CD4-positive, alpha-beta T cell (primary cell): ENCODE measurements around the gene FAXDC2. TPM values are rescaled to one million over a fixed set of nuclear protein-coding genes. Genes with fewer than 3 reads are reported as not detected.

Experiments
- ATAC-seq: fragments of 200-7000 bp; cut with Tn5 transposase; one replicate; pipeline ENCODE4 v1.10.0; 2022; ENCODE audit warnings: mild to moderate bottlenecking; ENCODE audit not compliant: poor library complexity
- CTCF ChIA-PET: fragments of 350-600 bp; sonication (Branson Sonifier 250); formaldehyde crosslinking; loops from one replicate; lab custom pipeline; 2021; ENCODE audit warnings: antibody characterized with exemption, inconsistent platforms; lab: Charles Lee
- POLR2A ChIA-PET: fragments of 350-600 bp; sonication (Branson Sonifier 250); formaldehyde crosslinking; loops from one replicate; lab custom pipeline; 2021; ENCODE audit warnings: antibody characterized with exemption, inconsistent platforms; lab: Charles Lee
- DNase-seq, 14 experiments: peaks; one replicate each; pipeline ENCODE4 v3.0.0-alpha.2; 2013 to 2020; ENCODE audit warnings: mixed read lengths in 2 of 14
- H3K27ac ChIP-seq, 2 donors: one replicate each; pipeline versions ENCODE4 v1.5.1 to v1.7.0; 2013; ENCODE audit warnings: low read length in 2 of 2, low read depth in 1 of 2, mild to moderate bottlenecking in 1 of 2
- H3K27me3 ChIP-seq, 2 experiments: 1 replicate in 1 of 2; 2 replicates in 1 of 2; pipeline versions ENCODE4 v1.6.1 to v1.7.0; 2013; ENCODE audit warnings: low read length in 2 of 2, control low read depth in 1 of 2, mild to moderate bottlenecking in 1 of 2, moderate library complexity in 1 of 2; ENCODE audit not compliant: insufficient read depth in 2 of 2, control insufficient read depth in 1 of 2
- H3K36me3 ChIP-seq: one replicate; pipeline ENCODE4 v1.6.1; 2013; ENCODE audit warnings: low read length, control low read depth; ENCODE audit not compliant: insufficient read depth
- H3K4me1 ChIP-seq: one replicate; pipeline ENCODE4 v1.6.1; 2013; ENCODE audit warnings: low read length, control low read depth; ENCODE audit not compliant: insufficient read depth
- H3K4me3 ChIP-seq: one replicate; pipeline ENCODE4 v1.5.1; 2013; ENCODE audit warnings: mild to moderate bottlenecking, low read length, moderate library complexity
- H3K9me3 ChIP-seq, 2 experiments: 1 replicate in 1 of 2; 2 replicates in 1 of 2; pipeline versions ENCODE4 v1.6.1 to v1.7.0; 2013; ENCODE audit warnings: low read length in 2 of 2, mild to moderate bottlenecking in 2 of 2, control low read depth in 1 of 2, moderate library complexity in 1 of 2; ENCODE audit not compliant: control insufficient read depth in 1 of 2, insufficient read depth in 1 of 2
- H3K27ac Mint-ChIP-seq: one replicate; pipeline ENCODE4 v1.8.0; 2020; ENCODE audit warnings: mixed read lengths
- H3K27me3 Mint-ChIP-seq: one replicate; pipeline ENCODE4 v1.8.0; 2021; ENCODE audit warnings: mixed read lengths
- H3K36me3 Mint-ChIP-seq: one replicate; pipeline ENCODE4 v1.8.0; 2021; ENCODE audit warnings: low read depth, mixed read lengths
- H3K4me1 Mint-ChIP-seq: one replicate; pipeline ENCODE4 v1.8.0; 2021; ENCODE audit warnings: low read depth, mixed read lengths
- H3K4me3 Mint-ChIP-seq: one replicate; pipeline ENCODE4 v1.8.0; 2020; ENCODE audit warnings: mild to moderate bottlenecking, mixed read lengths
- H3K9me3 Mint-ChIP-seq: one replicate; pipeline ENCODE4 v1.8.0; 2020; ENCODE audit warnings: mixed read lengths
- intact Hi-C, 2 experiments: fragments of 100-400 bp; cut with DNase I in 1 of 2; cut with micrococcal nuclease in 1 of 2; formaldehyde crosslinking; loops; one replicate each; pipeline versions ENCODE4 v1.15.1 to v1.9.0; 2023 to 2025; cut with DNase I, micrococcal nuclease
- total RNA-seq, 174 experiments: library from RNA in 2 of 174; stranded (reverse) in 2 of 174; gene quantifications; one replicate each; pipeline ENCODE4 v1.2.3 and lab custom pipeline; 2021 to 2026
- TF ChIP-seq, protein P1 (sequence below): fragments of 200-600 bp; IDR thresholded peaks from one replicate; pipeline ENCODE4 v1.8.0; 2022; ENCODE audit warnings: antibody characterized with exemption, mild to moderate bottlenecking

The FAXDC2 gene
- total RNA-seq, 2 experiments from 2014 or later = not detected

DNA sequence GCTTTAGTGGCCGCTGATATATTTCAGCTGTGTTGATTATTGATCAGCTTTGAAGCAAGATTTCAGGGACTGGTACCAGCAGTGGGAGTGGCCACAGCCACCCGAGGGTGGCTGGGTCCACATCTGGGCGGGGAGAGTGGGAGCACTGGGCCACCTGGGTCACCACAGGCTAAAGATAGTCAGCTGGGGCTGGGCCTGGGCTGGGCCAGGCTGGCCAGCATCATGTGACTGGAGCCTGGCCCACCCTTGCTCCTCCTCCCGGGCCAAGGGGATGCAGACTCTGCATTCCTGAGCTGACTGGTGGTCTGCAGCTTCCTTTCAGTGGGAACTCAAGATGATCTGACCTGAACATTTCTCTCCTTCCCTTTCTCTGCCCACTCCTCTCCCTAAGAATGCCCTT, 68.1 kb downstream of the FAXDC2 start:
- intact Hi-C loops = no loop called here
- H3K27me3 ChIP-seq = no peaks in the 10 kb centered on the region
- H3K4me3 ChIP-seq = no peak overlapping the region
- ChIA-PET POLR2A (interaction anchor here (0.7 to 1.3 kb wide), 4 partner anchors 7 to 132 kb away, joined by 3 to 4 read pairs (median 4); no protein-coding TSS in a partner anchor), CTCF (no interaction called here)
- TF ChIP-seq, protein P1, sequence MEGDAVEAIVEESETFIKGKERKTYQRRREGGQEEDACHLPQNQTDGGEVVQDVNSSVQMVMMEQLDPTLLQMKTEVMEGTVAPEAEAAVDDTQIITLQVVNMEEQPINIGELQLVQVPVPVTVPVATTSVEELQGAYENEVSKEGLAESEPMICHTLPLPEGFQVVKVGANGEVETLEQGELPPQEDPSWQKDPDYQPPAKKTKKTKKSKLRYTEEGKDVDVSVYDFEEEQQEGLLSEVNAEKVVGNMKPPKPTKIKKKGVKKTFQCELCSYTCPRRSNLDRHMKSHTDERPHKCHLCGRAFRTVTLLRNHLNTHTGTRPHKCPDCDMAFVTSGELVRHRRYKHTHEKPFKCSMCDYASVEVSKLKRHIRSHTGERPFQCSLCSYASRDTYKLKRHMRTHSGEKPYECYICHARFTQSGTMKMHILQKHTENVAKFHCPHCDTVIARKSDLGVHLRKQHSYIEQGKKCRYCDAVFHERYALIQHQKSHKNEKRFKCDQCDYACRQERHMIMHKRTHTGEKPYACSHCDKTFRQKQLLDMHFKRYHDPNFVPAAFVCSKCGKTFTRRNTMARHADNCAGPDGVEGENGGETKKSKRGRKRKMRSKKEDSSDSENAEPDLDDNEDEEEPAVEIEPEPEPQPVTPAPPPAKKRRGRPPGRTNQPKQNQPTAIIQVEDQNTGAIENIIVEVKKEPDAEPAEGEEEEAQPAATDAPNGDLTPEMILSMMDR = no peak
- peak overlapping the region; percentile 70 for H3K27ac Mint-ChIP-seq
- no peaks in the 10 kb centered on the region for H3K9me3 ChIP-seq
- H3K4me1 ChIP-seq = peaks cover 74% of the 10 kb centered on the region
- H3K36me3 Mint-ChIP-seq = peaks cover 4% of the 10 kb centered on the region
- no peaks in the 10 kb centered on the region for H3K27me3 Mint-ChIP-seq
- peak overlapping the region in 1 of 2 donors; percentile 13 for H3K27ac ChIP-seq
- no peaks in the 10 kb centered on the region for H3K9me3 Mint-ChIP-seq
- no peak for DNase-seq
- peaks cover 3% of the 10 kb centered on the region for H3K36me3 ChIP-seq
- peaks cover 89% of the 10 kb centered on the region for H3K4me1 Mint-ChIP-seq
- ATAC-seq = no peak
- H3K4me3 Mint-ChIP-seq = no peak overlapping the region

- intact Hi-C loops = loop anchor here in 1 of 2 experiments (2.0 kb wide), 1 partner anchor 23 kb away; no protein-coding TSS in a partner anchor
- TF ChIP-seq, protein P1 = no peak
- ChIA-PET POLR2A (interaction anchor here (0.8 to 1.0 kb wide), 2 partner anchors 16 to 49 kb away, joined by 3 to 4 read pairs; no protein-coding TSS in a partner anchor), CTCF (no interaction called here)
- H3K27me3 ChIP-seq = no peaks in the 10 kb centered on the region
- H3K27ac ChIP-seq = no peak overlapping the region
- no peak for DNase-seq
- peaks cover 62% of the 10 kb centered on the region for H3K4me1 ChIP-seq
- H3K36me3 ChIP-seq = peaks cover 3% of the 10 kb centered on the region
- Mint-ChIP-seq H3K27ac (peak overlapping the region; percentile 70), H3K4me1 (peaks cover 84% of the 10 kb centered on the region), H3K27me3 (no peaks in the 10 kb centered on the region), H3K9me3 (no peaks in the 10 kb centered on the region), H3K4me3 (no peak overlapping the region), H3K36me3 (peaks cover 4% of the 10 kb centered on the region)
- no peaks in the 10 kb centered on the region for H3K9me3 ChIP-seq
- no peak overlapping the region for H3K4me3 ChIP-seq
- ATAC-seq = no peak
Observed at GRCh38 chr5:154780128-154780527, 70.3 kb downstream of the FAXDC2 start.

GRCh38 chr5:154779105-154779504, 71.3 kb downstream of the FAXDC2 start:
- peaks cover 4% of the 10 kb centered on the region for H3K36me3 Mint-ChIP-seq
- Histone ChIP-seq H3K27ac (no peak overlapping the region), H3K27me3 (no peaks in the 10 kb centered on the region), H3K9me3 (no peaks in the 10 kb centered on the region), H3K4me1 (peaks cover 62% of the 10 kb centered on the region), H3K36me3 (peaks cover 3% of the 10 kb centered on the region), H3K4me3 (no peak overlapping the region)
- H3K4me3 Mint-ChIP-seq = no peak overlapping the region
- H3K9me3 Mint-ChIP-seq = no peaks in the 10 kb centered on the region
- ChIA-PET POLR2A (no interaction called here), CTCF (no interaction called here)
- peak overlapping the region; percentile 59 for H3K27ac Mint-ChIP-seq
- TF ChIP-seq, protein P1 = no peak
- ATAC-seq (no peak), DNase-seq (no peak)
- intact Hi-C loops = no loop called here
- peaks cover 84% of the 10 kb centered on the region for H3K4me1 Mint-ChIP-seq
- no peaks in the 10 kb centered on the region for H3K27me3 Mint-ChIP-seq
